ENCODE measurements around the gene DNER.

The DNER gene

DNA sequence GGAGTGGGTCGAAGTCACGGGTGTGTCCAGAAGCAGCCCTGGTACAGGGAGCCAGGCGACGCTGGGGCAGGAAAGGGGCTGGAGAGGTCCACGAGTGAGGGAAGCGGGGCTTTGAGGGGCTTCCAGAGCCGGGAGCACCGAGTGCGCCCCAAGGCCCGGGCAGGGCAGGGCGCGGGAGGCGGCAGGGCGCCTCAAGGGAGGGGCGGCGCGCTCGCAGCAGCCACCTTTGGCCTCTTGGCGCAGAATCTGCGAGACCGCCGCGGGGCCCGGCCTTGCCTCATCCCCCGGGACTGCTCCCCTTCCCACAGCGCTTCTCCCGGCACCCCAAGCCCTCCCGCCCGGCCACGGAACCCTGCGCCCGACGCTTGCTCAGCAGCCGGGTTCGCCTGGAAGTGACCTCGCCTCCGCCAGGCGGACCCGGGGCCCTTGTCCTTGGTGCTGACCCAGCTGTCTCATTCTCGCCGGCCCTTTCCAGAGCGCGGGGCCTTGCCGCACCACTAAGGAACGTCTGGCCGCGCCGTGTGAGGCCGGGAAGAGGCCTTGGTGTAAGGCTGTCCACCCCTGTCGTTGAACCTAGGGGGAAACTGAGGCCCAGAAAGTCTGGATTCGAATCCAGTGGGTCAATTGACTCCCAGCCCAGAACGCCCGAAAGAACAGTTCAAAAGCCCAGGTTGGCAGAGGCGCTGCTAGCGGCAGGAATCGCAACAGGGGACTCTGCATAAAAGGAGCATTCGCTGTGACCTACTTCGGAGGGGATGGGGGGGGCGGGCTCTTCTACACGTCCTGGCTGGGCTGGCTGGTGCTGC is 584 bp upstream of the DNER start:
- TF ChIP-seq SUZ12 (IDR thresholded peaks at IDR 0.05; ENCODE audit: extremely low read depth, insufficient read depth, insufficient read length) (no peak), YY1 (IDR thresholded peaks at IDR 0.05; ENCODE audit: insufficient read depth, insufficient read length) (no peak), ZNF274 (IDR thresholded peaks at IDR 0.05; ENCODE audit: low read depth, low read length) (no peak)
- Histone ChIP-seq H3K27me3 (ENCODE audit: insufficient read depth, insufficient read length) (peaks cover 74% of the 10 kb centered on the region), H3K9me3 (ENCODE audit: insufficient read depth, low read length) (no peaks in the 10 kb centered on the region), H3K4me1 (ENCODE audit: insufficient read depth, insufficient read length) (peaks cover 4% of the 10 kb centered on the region), H3K9ac (ENCODE audit: insufficient read length, low read depth) (no peak overlapping the region), H3K36me3 (ENCODE audit: insufficient read depth, insufficient read length, low read length) (no peaks in the 10 kb centered on the region), H3K4me3 (ENCODE audit: insufficient read length, low read depth) (peak overlapping the region; percentile 58)
- peak; percentile 63 for DNase-seq (ENCODE audit: low read depth, low spot score)

- DNase-seq (ENCODE audit: low read depth, low spot score): no peak
- H3K9ac ChIP-seq (ENCODE audit: insufficient read length, low read depth): peak overlapping the region; percentile 78
- H3K4me3 ChIP-seq (ENCODE audit: insufficient read length, low read depth): peak overlapping the region; percentile 70
- peaks cover 72% of the 10 kb centered on the region for H3K27me3 ChIP-seq (ENCODE audit: insufficient read depth, insufficient read length)
- no peaks in the 10 kb centered on the region for H3K9me3 ChIP-seq (ENCODE audit: insufficient read depth, low read length)
- H3K36me3 ChIP-seq (ENCODE audit: insufficient read depth, insufficient read length, low read length): no peaks in the 10 kb centered on the region
- no peak for TF ChIP-seq YY1 (IDR thresholded peaks at IDR 0.05; ENCODE audit: insufficient read depth, insufficient read length)
- H3K4me1 ChIP-seq (ENCODE audit: insufficient read depth, insufficient read length): peaks cover 4% of the 10 kb centered on the region
Observed at GRCh38 chr2:229713371-229714079, 830 bp downstream of the DNER start.

DNA sequence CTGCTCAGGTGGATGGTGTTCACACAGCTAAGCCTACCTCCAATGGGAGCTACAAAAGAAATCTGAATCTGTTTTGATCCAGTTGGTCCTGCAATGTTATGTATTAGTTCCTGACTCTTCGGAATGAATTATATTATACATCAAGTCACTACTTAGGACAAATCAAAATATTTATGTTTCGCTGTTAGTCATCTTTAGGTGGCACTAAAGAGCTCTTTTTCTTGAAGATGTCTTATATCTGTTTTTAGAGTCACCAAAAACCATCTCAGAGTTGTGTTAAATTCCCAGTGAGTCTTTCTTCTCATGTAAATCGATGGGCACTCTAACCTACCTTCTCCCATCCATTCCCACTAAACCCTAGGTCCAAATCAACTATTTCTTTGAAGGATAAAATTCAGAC is 2.2 kb downstream of the DNER start:
- Histone ChIP-seq H3K36me3 (ENCODE audit: insufficient read depth, insufficient read length, low read length) (no peaks in the 10 kb centered on the region), H3K4me1 (ENCODE audit: insufficient read depth, insufficient read length) (peaks cover 4% of the 10 kb centered on the region), H3K27me3 (ENCODE audit: insufficient read depth, insufficient read length) (peaks cover 59% of the 10 kb centered on the region), H3K9ac (ENCODE audit: insufficient read length, low read depth) (no peak overlapping the region), H3K9me3 (ENCODE audit: insufficient read depth, low read length) (no peaks in the 10 kb centered on the region), H3K4me3 (ENCODE audit: insufficient read length, low read depth) (no peak overlapping the region)
- no peak for DNase-seq (ENCODE audit: low read depth, low spot score)
- TF ChIP-seq YY1 (IDR thresholded peaks at IDR 0.05; ENCODE audit: insufficient read depth, insufficient read length): no peak
- TF ChIP-seq SUZ12 (IDR thresholded peaks at IDR 0.05; ENCODE audit: extremely low read depth, insufficient read depth, insufficient read length): no peak
- no peak for TF ChIP-seq ZNF274 (IDR thresholded peaks at IDR 0.05; ENCODE audit: low read depth, low read length)

DNA sequence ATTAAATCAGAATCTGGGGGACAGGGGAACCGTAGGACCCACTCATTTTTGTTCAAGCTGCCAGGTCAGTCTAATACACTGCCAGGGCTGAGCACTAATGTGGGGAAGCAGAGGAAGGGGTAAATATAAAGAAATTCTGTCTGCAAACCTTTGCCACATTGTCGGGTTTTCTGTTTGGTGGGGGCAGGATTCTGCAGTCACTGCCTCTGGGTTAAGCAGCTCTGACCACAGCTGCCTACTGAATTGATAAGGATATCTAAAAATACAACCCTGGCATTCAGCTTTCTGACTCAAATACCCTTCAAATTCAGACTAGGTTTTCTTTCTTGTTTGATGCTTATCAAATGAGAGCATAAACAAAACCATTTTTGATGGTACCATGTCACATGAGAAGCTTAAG is 6.0 kb downstream of the DNER start:
- H3K27me3 ChIP-seq (ENCODE audit: insufficient read depth, insufficient read length): peaks cover 37% of the 10 kb centered on the region
- H3K9ac ChIP-seq (ENCODE audit: insufficient read length, low read depth): no peak overlapping the region

DNA sequence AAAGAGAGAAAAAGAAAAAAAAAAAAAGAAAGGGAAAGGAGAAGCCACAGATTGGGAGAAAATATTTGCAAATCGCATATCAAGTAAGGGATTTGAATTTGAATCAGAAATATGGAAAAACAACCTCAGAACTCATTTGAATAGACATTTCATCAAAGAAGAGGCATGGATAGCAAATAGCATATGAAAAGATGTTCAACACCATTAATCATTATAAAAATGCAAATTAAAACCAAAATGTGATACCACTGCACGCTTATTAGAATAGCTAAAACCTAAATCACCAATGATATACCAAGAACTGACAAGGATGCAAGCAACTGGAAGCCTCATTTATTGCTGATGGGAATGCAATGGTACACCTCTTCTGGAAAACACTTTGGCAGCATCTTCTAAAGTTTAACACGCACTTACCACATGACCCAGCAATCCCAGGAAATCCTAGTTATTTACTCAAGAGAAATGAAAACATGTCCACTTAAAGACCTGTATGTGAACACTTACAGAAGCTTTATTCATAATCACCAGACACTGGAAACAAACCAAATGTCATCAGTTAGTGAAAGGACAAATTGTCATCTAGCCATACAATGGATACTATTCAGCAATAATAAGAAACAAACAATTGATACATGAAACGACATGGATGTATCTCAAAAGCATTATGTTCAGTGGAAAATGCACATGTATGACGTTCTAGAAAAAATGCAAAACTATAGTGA is 10.3 kb downstream of the DNER start:
- Histone ChIP-seq H3K27me3 (ENCODE audit: insufficient read depth, insufficient read length) (no peaks in the 10 kb centered on the region), H3K4me3 (ENCODE audit: insufficient read length, low read depth) (no peak overlapping the region), H3K9ac (ENCODE audit: insufficient read length, low read depth) (no peak overlapping the region), H3K4me1 (ENCODE audit: insufficient read depth, insufficient read length) (no peaks in the 10 kb centered on the region), H3K36me3 (ENCODE audit: insufficient read depth, insufficient read length, low read length) (no peaks in the 10 kb centered on the region), H3K9me3 (ENCODE audit: insufficient read depth, low read length) (no peaks in the 10 kb centered on the region)
- no peak for DNase-seq (ENCODE audit: low read depth, low spot score)
- TF ChIP-seq ZNF274 (IDR thresholded peaks at IDR 0.05; ENCODE audit: low read depth, low read length) (no peak), SUZ12 (IDR thresholded peaks at IDR 0.05; ENCODE audit: extremely low read depth, insufficient read depth, insufficient read length) (no peak), YY1 (IDR thresholded peaks at IDR 0.05; ENCODE audit: insufficient read depth, insufficient read length) (no peak)

More for the DNA sequence above, 6.0 kb downstream of the DNER start:
- no peaks in the 10 kb centered on the region for H3K9me3 ChIP-seq (ENCODE audit: insufficient read depth, low read length)
- TF ChIP-seq ZNF274 (IDR thresholded peaks at IDR 0.05; ENCODE audit: low read depth, low read length) (no peak), YY1 (IDR thresholded peaks at IDR 0.05; ENCODE audit: insufficient read depth, insufficient read length) (no peak), SUZ12 (IDR thresholded peaks at IDR 0.05; ENCODE audit: extremely low read depth, insufficient read depth, insufficient read length) (no peak)
- no peak for DNase-seq (ENCODE audit: low read depth, low spot score)
- no peaks in the 10 kb centered on the region for H3K36me3 ChIP-seq (ENCODE audit: insufficient read depth, insufficient read length, low read length)
- peaks cover under 1% of the 10 kb centered on the region for H3K4me1 ChIP-seq (ENCODE audit: insufficient read depth, insufficient read length)
- H3K4me3 ChIP-seq (ENCODE audit: insufficient read length, low read depth): no peak overlapping the region

- Histone ChIP-seq H3K4me1 (ENCODE audit: insufficient read depth, insufficient read length) (no peaks in the 10 kb centered on the region), H3K9ac (ENCODE audit: insufficient read length, low read depth) (no peak overlapping the region), H3K9me3 (ENCODE audit: insufficient read depth, low read length) (no peaks in the 10 kb centered on the region), H3K36me3 (ENCODE audit: insufficient read depth, insufficient read length, low read length) (no peaks in the 10 kb centered on the region), H3K27me3 (ENCODE audit: insufficient read depth, insufficient read length) (no peaks in the 10 kb centered on the region), H3K4me3 (ENCODE audit: insufficient read length, low read depth) (no peak overlapping the region)
- TF ChIP-seq SUZ12 (IDR thresholded peaks at IDR 0.05; ENCODE audit: extremely low read depth, insufficient read depth, insufficient read length): no peak
- no peak for TF ChIP-seq ZNF274 (IDR thresholded peaks at IDR 0.05; ENCODE audit: low read depth, low read length)
- DNase-seq (ENCODE audit: low read depth, low spot score): no peak
Observed at GRCh38 chr2:229701716-229702115, 12.6 kb downstream of the DNER start.

- TF ChIP-seq SUZ12 (IDR thresholded peaks at IDR 0.05; ENCODE audit: extremely low read depth, insufficient read depth, insufficient read length): no peak
- no peak for TF ChIP-seq ZNF274 (IDR thresholded peaks at IDR 0.05; ENCODE audit: low read depth, low read length)
- TF ChIP-seq YY1 (IDR thresholded peaks at IDR 0.05; ENCODE audit: insufficient read depth, insufficient read length): no peak
- no peak overlapping the region for H3K4me3 ChIP-seq (ENCODE audit: insufficient read length, low read depth)
Observed at GRCh38 chr2:229701062-229701461, 13.3 kb downstream of the DNER start.

More at GRCh38 chr2:229701062-229701461, 13.3 kb downstream of the DNER start:
- Histone ChIP-seq H3K4me1 (ENCODE audit: insufficient read depth, insufficient read length) (no peaks in the 10 kb centered on the region), H3K27me3 (ENCODE audit: insufficient read depth, insufficient read length) (no peaks in the 10 kb centered on the region), H3K9me3 (ENCODE audit: insufficient read depth, low read length) (no peaks in the 10 kb centered on the region), H3K36me3 (ENCODE audit: insufficient read depth, insufficient read length, low read length) (no peaks in the 10 kb centered on the region), H3K9ac (ENCODE audit: insufficient read length, low read depth) (no peak overlapping the region)
- DNase-seq (ENCODE audit: low read depth, low spot score): no peak
